HG03280 (cell line): ENCODE data around the gene NELL1.

Experiments used
- ATAC-seq: cut with Tn5 transposase; IDR thresholded peaks from one replicate; pipeline ENCODE4 v1.9.1; 2021; ENCODE audit warnings: mild to moderate bottlenecking, moderate library complexity; ENCODE audit not compliant: unreplicated experiment

The NELL1 gene

DNA sequence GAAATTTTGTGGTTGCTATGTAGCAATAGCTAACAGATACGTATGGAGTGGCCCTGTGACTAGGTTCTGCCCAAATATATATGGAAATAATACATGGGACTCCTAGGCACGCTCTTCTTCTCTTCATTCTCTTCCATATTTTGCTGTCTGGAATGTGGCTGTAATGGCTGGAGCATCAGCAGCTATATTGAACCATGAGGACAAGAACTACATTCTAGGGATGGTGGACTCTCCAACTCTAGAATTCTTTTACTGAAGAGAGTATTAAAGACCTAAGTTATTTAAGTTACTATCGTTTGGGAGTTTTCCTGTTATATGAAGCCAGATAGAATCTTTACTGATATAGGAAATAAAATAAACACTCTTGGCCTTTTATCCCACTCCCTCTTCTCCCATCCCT lies 7.5 kb upstream of the NELL1 start:
- ATAC-seq: no peak

DNA sequence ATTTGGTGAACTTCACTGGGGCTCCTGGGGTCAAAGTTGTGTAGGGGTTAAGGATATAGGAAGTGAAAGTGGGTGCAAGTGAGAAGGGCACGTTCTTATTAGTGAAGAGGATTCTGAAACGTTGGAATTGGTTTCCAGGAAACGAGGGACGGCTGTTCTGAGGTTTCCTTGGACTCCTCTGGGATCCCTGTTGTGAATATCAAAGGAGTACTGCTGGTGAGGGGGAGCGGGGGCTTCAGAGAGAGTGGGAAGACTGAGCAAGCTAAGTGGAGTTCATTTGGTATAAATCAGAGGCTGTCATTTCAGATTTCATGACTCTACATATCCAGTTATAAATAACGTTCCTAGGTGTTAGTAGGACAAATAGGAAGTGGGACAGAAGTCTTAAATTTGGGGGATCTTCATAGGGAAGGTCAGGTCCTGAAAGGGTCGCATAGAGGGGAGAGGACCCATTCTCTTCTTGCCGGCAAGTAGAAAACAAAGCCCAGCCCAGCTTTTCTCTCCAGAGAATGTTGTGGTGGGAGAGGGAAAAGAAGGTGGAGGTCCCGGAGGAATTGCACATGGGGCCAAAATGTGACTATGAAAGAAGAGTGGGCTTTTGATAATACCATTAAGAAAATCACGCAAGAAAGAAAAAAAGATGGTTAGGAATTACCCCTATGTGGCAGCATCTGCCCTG lies 1.1 kb upstream of the NELL1 start:
- ATAC-seq: no peak

DNA sequence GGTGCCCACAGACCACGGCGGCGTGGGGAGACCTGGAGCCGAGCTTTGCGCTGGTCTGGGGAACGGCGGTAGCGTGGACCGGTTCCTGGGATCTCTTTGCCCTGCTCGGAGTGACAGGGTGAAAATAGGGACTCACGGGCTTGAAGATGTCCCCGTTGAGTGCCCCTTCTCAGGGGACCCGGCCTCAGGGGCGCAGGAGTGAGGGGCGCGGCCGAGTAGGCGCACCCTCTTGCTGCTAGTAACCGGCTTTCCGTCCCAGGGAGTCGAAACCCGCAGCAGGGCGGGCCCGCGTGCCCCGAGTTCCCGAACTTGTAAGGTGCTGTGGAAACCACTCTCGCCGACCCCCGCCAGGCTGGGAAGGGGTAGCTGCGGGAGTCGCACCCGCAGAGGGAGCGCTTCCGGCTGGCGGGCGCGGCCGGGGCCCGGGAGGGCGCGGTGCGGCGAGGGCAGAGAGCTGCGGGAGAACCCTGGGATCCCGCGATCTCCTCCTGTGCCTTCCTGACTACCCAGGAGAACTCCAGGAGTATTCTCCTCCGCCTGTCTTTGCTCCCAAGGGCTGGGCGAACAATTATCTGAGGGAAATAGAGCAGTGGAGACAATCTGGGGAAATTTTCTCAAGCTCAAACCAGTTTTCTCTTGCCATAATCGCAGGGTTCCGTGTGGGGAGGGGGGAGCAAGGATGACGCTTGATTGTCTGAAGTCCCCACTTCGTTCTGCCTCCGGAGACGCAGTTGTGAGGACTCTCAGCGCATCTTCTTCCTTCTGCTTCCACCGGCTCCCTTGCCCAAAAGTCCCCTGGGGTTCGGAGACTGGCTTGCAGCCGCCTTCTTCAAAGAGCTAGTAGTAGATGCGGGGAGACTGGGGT lies 666 bp downstream of the NELL1 start:
- ATAC-seq: no peak

DNA sequence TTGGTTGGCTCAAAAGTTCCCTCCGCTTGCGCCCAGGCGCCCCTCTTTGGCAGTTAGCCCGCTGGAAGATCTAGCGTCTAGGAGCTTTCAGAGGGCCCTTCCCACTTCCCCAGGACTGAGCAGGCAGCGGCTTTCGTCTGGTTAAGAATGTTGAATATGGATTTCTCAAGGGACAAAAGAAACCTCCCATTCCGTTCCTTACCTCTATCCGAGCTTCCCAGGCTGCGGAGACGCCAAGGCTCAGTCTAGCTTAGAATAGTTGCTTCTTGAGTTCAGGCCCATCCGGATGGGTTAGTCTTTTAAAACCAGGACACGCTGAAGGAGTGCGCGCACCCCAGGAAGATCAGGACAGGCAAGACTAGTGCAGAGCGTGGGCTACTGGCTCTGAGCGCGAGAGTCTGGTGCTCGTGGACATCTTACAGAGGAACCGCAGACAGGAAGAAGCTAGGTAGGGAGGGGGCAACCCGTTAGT lies 1.6 kb downstream of the NELL1 start:
- ATAC-seq: no peak

DNA sequence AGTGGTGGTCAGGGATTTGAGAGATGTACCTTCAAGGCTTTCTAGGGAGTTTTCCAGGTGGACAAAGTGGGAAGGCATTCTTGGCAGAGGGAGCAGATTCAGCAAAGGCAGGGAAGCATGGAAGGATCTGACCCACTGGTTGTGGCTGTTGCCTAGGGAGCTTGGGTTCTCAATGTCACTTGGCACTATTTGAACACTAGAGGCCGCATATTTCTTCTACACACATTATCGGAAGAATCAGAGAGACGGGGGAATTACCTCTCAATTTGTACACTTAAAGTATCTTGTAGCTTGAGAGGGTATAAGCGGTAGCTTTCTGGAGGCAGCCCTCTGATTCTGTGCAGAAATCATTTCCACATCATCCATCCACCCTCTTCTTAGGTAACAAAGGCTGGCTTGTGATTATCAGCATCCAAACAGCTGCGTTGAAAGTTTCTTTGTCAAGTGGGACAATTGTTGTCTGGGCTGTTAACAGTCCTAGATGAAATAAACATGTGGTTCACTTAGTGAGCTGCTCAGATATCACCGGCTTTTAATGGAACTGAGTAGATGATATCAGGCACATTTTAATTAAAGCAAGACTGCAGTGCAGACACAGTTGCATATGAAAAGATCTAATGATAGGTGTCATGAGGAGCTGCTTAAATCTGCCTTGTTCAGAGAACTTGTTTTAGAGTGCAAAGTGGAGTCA lies 2.6 kb downstream of the NELL1 start:
- no peak for ATAC-seq

DNA sequence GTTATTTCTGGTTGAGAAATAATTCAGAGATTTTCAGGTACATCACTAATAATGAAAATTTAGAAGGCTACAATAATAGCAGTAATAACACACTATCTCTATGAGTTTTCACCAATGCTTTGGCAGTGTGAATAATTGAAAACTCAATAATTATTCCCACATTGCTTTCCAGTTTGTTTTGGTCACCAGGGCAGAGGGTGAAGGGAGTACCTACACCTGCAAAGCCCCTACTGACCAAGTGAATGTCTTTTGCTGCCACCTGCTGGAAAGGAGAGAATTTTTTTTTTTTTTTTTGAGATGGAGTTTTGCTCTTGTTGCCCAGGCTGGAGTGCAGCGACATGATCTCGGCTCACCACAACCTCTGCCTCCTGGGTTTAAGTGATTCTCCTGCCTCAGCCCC lies 3.2 kb downstream of the NELL1 start:
- no peak for ATAC-seq

DNA sequence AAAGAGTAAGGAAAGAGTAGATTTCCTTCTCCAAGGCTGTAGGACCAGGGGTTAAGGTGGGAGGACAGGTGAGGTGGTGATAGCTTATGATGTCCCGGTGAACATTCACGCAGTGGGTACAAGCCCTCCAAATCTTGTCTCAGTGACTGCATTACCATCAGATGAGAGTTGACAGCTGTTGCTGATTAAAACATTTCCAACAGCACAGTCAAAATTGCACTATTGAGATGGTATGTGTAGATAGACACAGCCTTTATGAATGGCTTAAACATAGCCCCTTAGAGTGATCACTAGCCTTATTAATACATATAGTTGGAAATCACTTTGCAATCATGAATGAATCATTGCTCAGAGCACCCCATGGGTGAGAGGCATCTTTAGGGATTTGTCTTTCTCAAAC lies 7.3 kb downstream of the NELL1 start:
- ATAC-seq: no peak

DNA sequence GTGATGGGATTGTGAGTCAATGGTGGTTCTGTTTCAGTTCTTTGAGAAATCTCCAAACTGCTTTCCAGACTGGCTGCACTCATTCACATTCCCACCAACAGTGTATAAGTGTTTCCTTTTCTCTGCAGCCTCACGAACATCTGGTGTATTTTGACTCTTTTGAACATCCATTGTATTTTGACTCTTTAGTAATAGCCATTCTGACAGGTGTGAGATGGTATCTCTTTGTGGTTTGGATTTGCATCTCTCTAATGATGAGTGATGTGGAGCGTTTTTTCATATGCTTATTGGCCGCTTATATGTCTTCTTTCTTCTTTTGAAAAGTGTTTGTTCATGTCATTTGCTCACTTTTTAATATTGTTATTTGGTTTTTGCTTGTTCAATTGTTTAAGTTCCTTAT lies 19.4 kb downstream of the NELL1 start:
- no peak for ATAC-seq

DNA sequence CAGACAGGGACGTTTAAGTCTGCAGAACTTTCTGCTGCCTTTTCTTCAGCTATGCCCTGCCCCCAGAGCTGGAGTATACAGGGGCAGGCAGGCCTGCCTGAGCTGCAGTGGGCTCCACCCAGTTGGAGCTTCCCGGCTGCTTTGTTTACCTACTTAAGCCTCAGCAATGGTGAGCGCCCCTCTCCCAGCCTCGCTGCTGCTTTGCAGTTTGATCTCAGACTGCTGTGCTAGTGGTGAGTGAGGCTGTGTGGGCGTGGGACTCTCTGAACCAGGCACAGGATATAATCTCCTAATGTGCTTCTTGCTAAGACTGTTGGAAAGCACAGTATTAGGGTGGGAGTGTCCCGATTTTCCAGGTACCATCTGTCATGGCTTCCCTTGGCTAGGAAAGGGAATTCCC lies 38.5 kb downstream of the NELL1 start:
- ATAC-seq: no peak

DNA sequence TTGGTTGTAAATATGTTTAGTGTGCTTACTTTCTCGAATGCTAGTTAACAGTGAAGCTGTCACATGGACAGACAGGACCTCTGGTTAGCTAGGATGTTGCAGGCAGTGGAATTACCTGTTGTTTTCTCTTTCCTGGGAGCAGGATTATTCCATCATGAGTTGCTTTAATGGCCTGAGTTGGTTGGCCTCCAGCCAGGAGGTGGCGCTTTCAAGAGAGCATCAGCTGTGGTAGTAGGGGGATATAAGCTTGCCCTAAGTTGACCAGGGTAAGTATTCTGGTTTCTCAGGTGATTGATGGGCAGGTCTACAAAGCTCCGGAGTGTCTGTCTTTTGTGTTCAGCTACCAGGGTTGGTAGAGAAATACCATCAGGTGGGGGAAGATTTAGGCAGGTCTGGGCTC lies 43.5 kb downstream of the NELL1 start:
- ATAC-seq: no peak

DNA sequence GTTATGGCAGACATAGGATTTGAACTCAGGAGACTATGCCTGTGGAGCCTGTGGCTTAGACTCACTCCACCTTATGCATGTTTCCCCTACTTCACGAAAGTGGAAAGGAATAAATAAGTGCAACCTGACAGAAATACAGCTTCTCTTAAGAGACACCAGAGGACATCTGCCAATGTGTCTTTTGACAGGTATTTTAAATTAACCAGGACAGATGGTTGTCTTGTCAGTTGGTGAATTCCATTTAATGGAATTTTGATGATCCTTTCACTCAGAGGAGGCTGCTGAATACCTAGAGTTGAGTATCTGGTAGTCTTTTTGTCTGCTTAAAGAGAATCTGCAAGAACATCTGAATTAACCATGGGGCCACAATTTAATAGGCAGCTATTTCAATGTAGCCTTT lies 46.1 kb downstream of the NELL1 start:
- ATAC-seq: no peak

DNA sequence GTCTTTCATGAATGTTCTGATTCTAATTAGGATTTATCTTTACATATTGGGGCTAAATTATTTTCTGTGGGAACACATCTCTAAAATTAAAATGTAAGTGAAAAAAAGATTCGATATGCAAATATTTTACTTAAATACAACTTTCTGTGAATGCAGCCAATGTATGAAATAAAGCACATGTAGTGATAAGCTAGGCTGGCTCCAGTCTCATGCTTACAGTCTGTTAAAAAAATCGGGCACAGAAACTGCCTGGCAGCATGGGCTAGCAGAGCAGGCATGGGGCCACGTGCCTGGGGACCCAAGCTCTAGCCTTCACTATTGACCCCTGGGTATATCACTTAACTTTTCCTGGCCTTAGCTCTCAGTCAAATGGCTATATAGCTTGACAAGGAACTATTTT lies 46.5 kb downstream of the NELL1 start:
- no peak for ATAC-seq

DNA sequence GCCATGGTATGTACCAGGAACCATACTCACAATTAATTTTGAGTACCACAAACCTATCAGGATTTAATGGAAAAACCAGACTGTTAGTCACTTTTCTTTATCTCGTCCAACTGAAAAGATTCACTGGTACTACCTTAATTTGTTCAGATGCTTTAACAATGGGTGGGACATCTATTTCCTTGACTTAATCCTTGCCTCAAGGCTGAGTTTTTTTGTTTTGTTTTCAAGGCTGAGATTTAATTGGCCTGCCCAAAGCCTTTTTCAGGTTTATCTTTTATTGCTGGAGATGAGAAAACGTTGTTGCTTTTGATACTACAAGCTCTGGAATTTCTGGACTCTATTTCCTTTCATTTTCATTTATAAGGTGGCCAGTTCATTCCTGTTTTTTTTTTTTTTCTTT lies 50.4 kb downstream of the NELL1 start:
- ATAC-seq: no peak

DNA sequence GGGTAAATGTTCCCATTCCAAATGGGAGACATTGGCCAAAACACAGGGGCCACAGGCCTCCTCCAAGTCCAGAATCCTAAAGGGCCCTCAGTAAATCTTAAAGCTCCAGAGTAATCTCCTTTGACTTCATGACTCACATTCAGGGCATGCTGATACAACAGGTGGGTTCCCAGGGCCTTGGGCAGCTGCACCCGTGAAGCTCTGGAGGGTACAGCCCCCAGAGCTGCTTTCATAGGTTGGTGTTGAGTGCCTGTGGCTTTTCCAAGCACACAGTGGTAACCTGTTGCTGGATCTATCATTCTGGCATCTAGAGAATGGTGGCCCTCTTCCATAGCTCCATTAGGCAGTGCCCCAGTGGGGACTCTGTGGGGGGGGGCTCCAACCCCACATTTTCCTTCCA lies 54.0 kb downstream of the NELL1 start:
- ATAC-seq: no peak

DNA sequence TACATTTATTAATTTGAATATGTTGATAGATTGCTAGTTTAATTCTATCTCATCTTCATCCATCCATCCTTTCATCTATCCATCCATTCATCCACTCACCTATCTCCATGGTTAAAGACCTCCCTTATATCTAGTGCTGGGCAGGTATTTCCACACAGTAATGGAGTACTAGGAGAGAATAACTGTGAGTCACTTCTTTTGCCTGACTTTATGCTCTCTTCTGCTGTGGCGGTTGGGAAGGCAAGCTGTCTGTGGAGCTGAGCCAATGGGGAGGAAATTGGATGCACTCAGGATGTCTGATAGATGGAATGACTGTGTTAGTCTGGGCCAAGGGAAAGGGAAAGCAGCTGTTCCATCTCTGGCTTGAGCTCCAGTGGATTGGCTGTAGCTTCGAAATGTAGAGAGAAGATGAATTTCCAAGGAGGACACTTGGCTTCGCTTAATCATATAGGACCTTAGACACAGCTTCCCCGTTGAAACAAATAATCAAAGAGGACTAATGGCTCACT lies 60.3 kb downstream of the NELL1 start:
- no peak for ATAC-seq

DNA sequence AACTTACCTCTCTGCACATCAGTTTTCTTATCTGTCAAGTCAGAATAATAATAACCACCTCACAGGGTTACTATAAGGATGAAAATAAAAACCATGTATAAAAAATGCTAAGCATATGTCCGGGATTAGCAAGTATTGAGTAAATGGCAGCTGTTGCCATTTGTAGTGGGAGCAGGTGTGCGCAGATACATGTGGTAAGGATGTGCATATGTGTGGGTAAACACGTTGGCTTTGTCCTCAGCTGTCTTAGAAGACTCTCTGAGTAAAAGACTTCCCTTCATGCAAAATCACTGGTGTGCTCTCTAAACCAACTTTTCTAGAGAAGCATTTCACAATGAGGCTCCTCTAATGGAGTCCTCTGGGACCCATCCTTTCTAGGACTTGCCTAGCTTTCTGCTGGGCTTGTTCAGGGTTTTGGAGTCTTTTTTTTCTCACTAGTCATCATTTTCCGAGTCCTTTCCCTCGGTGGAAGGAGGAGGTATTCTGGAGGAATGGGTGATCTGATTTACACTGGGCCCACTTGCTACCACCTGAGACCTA lies 62.4 kb downstream of the NELL1 start:
- no peak for ATAC-seq

DNA sequence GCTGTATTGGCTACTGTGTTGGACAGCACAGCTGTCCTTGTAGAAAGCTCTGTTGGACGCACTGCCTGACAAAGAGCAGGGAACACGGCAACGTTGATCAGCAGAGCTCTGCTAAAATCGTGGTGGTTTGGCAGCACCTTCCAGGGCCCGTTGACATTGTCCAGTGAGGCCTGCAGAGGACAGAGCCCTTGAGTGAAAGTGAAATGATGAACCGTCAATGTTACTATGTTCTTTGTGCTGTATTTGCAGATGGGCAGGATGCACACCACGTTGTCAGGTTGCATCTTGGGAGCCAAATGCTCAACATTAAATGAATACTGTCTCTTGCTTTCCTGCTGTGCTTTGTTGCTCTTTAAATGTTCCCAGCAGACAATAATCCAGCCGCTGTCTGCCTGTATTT lies 69.7 kb downstream of the NELL1 start:
- ATAC-seq: no peak

DNA sequence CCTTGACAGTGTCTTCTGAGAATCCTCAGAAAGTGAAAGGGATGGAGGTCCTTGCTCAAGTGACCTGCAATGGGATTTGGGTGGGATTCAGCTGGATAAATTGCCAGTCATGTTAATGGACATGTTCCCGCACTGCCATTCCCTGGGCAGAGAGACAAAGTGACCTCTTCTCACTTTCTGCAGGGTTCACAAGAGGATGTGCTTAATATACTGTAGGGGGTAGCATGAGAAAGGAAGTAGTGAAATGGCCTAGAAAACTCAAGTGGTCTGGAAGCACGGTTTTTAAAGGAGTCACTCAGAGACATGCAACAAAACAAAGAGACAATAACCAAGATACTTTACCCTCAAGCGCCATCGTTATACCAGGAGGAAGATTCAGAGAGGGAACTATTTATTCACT lies 70.2 kb downstream of the NELL1 start:
- no peak for ATAC-seq

DNA sequence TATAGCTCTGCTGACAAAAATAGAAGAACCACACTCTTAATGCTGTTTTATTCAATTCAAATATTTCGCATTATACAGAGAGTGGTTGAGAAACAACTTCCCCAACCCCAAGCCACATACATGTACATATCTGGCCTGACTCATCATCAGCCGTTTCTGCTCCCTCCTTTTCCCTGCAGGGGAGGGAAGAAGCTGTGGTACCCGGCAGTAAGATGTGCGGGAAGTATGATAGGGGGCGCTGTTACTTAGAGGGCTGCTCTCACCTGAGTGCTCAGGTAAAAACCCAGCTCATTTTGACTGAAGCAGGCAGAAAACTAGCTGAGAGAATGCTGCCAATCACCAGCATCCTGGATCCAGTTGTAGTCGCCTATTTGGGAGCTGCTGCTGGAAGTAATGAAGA lies 85.5 kb downstream of the NELL1 start:
- ATAC-seq: no peak

DNA sequence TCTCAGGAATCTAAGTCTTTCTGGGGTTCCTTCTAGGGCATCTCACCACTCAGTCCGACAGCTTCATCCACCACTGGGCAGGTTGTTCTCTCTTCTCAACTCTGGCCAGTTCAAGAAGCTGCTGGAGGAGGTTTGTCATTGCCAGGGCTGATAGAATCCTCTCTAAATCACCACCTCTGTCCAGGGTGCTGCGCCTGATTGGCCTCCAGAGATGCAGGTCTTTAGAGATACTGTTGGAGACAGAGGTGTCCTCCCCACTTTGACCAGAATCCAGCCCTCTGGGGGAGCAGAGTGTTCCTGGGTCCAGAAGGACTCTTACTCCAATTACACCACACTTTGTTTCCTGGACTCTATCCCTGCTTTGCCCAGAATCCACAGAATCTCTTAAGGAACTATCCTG lies 90.2 kb downstream of the NELL1 start:
- no peak for ATAC-seq

DNA sequence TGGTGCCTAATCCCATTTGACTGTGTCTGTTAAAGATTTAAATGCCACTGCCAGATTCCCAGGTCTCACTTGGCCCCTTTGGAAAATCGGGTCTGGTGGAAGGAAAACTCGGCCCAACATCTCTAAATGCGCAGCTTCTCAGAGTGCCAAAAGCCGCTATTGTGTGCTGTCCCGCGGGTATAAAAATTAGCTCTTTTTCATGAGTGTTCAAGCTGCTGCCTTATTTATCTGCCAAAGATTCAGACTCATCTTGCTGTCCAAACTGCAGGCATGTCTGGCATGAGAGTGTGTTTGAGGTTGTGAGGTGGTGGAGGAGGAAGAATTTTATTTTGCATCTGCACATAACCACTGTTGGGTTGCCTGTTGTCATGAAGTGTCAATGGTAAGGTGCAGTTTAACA lies 91.4 kb downstream of the NELL1 start:
- ATAC-seq: no peak
